ENCODE measurements around the gene MYH9.

The MYH9 gene

GRCh38 chr22:36331912-36332622 is 55.7 kb downstream of the MYH9 start:
- TF ChIP-seq CTCF (IDR thresholded peaks at IDR 0.05; ENCODE audit: low read depth, low read length, missing control alignments), result no peak
- H3K4me3 ChIP-seq (replicated peaks; ENCODE audit: low read depth, low read length), result no peak overlapping the region
- peak; percentile 57 for DNase-seq (ENCODE audit: extremely low read depth, low read depth)

GRCh38 chr22:36331306-36331911 is 56.4 kb downstream of the MYH9 start:
- DNase-seq (ENCODE audit: extremely low read depth, low read depth), result peak; percentile 94
- TF ChIP-seq CTCF (IDR thresholded peaks at IDR 0.05; ENCODE audit: low read depth, low read length, missing control alignments), result no peak
- no peak overlapping the region for H3K4me3 ChIP-seq (replicated peaks; ENCODE audit: low read depth, low read length)

GRCh38 chr22:36330655-36331305 is 57.0 kb downstream of the MYH9 start:
- no peak overlapping the region for H3K4me3 ChIP-seq (replicated peaks; ENCODE audit: low read depth, low read length)
- DNase-seq (ENCODE audit: extremely low read depth, low read depth), result peak; percentile 67
- no peak for TF ChIP-seq CTCF (IDR thresholded peaks at IDR 0.05; ENCODE audit: low read depth, low read length, missing control alignments)

- H3K4me3 ChIP-seq (replicated peaks; ENCODE audit: low read depth, low read length), result no peak overlapping the region
- DNase-seq (ENCODE audit: extremely low read depth, low read depth), result no peak
- no peak for TF ChIP-seq CTCF (IDR thresholded peaks at IDR 0.05; ENCODE audit: low read depth, low read length, missing control alignments)
Observed at GRCh38 chr22:36330127-36330526, 57.6 kb downstream of the MYH9 start.

GRCh38 chr22:36329254-36330078 is 58.3 kb downstream of the MYH9 start:
- TF ChIP-seq CTCF (IDR thresholded peaks at IDR 0.05; ENCODE audit: low read depth, low read length, missing control alignments), result no peak
- H3K4me3 ChIP-seq (replicated peaks; ENCODE audit: low read depth, low read length), result 0 out of 2 replicates have a peak overlapping the region, but pooled peaks have one; percentile 6
- DNase-seq (ENCODE audit: extremely low read depth, low read depth), result peak; percentile 96

GRCh38 chr22:36328635-36329253 is 59.0 kb downstream of the MYH9 start:
- peak; percentile 79 for DNase-seq (ENCODE audit: extremely low read depth, low read depth)
- H3K4me3 ChIP-seq (replicated peaks; ENCODE audit: low read depth, low read length), result 0 out of 2 replicates have a peak overlapping the region, but pooled peaks have one; percentile 6
- no peak for TF ChIP-seq CTCF (IDR thresholded peaks at IDR 0.05; ENCODE audit: low read depth, low read length, missing control alignments)
